NCI-H2196 treated with DMSO at 0.1 percent for 48 hours (cell line): Measurements from ENCODE around the gene NAAA.
"Not testable (repeated sequence)": the region's sequence is repeated elsewhere in the genome, so short reads cannot be mapped to it uniquely, and the experiment has no call there.

Source experiments
- DNase-seq: peaks from one replicate; lab custom pipeline; 2025; ENCODE audit not compliant: unreplicated experiment; lab: John Stamatoyannopoulos, UW

The NAAA gene

DNA sequence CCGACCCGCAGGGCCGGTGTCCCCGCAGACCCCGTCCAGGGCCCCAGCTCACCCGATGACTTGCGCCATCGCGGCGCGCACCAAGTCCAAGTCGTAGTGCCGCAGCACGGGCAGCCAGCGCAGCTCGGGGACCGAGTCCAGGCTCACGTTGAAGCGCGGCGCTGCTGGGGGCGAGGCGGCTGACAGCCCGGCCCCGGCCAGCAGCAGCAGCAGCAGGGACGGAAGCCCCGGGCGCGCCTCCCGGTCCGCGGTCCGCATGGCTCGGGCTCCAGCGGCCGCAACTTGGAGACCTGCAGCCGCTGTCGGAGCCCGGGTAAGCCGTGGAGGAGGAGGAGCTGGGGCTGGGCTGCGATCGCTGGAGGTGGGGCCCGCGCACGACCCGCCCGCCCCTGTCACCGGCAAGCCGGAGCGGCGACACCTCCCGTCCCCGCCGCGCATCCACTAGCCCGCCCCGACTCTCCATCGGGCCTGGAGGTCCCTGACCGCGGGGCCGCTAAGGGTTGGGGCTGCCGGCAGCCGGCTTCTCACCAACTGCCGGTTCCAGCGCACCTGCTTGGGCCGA, at the start of gene NAAA:
Gene NAAA, minus strand, starts transcription at position 322 of the 562 bp plus-strand sequence. Its CDS starts 64 bp downstream, at position 258.
- no peak for DNase-seq

DNA sequence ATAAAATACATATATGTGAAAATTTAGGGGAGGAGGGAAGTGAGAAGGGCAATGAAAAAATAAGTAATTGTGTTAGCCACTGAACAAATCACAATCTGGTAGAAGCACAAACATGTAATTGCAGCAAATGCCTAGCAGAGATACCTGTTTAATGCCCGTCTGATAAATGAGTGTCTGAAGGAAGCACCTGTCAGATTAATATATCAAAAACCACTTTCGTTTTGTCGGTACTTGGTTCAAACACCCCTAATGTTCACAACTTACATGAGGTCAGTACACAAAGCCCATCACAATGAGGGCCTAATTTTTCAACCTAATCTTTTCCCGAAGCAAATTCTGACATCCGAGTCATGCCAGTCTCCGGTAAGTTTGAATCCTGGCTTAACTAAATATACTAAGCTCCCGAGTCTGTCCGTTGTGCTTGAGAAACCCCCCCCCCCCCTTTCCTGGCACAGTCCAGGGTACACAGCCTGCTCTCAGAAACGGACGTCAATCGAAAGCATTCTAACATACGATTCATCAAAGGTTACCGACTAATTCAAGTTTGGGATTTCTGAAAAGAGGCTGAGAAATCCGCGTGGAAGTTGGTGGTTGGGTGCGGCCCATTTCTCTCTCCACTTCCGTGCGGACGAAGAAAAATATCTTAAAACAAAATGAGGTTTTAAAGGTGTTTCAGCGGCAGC, 49.2 kb upstream of the NAAA start:
- no peak for DNase-seq

DNA sequence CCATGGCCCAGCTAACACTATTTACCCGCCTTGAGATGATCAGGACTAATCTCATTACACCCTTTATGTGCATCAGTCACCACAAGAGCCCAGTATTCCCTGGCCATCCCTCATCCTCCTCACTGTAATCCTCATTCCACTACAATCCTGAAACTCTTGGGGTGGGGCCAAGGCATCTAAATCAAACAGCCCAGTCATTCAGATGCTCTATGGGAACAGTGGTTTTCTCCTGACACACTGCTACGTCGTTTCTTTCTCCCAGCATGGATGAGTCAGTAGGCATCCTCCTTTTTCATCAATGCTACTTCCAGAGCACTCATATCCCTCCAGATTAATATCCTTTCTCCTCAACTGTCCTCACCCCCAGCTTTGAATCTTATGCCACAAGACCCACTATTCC, 44.3 kb upstream of the NAAA start:
- DNase-seq = no peak

DNA sequence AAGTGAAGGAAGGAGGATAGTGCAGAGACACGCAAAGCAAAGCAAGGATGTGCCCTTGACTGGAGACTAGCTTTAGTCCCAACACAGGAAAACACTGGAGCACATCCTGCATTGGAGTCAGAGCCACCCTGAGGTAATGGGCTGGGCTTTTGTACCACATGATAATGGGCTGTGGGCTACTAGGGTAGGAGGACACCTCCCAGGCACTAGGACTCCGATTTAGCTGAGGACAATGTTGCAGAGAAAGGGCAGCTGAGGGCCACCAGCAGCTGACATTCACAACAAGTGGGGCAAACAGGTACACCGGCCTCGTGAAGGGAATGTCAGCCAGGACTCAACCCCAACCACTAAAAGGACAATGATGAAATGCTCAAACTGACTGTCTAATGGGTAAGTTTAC, 39.8 kb upstream of the NAAA start:
- no peak for DNase-seq

DNA sequence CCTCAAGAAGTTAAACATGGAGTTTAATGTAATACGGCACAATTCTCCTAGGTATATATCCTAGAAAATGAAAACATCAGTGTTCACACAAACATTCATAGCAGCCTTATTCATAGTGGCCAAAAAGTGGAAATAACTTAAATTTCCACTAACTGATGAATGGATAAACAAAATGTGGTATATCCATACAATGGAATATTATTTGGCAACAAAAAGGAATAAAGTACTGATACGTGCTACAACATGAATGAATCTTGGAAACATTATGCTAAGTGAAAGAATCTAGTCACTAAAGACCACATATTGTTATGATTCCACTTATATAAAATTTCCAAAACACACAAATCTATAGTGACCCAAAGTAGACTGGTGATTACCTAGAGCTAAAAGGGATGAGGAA, 35.4 kb upstream of the NAAA start:
- DNase-seq = no peak

DNA sequence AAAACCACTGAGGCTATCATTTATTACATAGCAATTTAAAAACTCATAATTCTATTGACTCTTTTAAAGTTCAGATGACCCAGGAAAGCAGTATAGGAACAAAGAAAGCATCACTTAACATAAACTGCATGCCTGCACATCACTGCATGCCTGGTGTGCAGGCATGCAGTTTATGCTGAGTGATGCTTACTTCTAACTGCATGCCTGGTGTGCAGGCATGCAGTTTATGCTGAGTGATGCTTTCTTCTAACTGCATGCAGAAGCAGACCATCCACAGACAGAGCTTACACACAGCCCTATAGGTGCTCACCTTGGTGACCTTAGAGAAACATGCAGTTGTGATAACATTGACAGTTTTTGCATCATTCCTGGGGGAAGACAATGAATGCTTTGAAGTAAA, 33.0 kb upstream of the NAAA start:
- DNase-seq = no peak

DNA sequence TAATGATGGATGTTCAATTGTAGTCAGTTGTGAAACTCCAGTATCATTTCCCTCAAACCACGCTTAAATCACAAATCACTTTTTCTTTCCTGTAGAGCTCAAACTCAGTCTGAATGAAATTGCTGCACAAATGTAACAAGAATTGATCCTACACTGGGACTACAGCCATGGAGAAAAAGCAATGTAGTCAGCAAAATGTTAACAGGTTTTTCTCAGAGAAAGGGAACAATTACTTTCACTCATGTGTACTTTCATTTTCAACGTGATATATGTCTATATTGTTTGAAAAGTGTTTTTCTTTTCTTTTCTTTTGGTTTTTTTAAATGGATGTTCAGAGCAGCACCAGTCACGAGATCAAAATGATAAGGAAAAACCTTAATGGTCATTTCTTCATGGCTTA, 27.3 kb upstream of the NAAA start:
- no peak for DNase-seq

DNA sequence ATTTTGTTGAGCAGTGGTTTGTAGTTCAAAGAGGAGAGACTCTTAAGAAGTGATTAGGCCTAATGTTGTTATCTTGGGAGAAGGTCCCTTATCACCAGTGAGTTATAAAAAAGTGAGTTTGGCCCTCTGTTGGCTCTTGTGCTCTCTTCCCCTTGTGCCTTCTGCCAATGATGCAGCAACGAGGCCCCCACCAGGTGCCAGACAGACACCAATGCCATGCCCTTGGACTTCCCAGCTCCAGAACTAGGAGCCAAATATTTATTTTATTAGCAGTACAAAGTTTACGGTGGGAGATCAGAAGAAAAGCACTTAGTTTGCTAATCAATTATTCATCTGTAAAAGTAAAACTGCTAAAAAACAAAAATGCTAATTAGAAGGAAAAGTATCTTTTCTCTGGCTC, 22.7 kb upstream of the NAAA start:
- DNase-seq = no peak

DNA sequence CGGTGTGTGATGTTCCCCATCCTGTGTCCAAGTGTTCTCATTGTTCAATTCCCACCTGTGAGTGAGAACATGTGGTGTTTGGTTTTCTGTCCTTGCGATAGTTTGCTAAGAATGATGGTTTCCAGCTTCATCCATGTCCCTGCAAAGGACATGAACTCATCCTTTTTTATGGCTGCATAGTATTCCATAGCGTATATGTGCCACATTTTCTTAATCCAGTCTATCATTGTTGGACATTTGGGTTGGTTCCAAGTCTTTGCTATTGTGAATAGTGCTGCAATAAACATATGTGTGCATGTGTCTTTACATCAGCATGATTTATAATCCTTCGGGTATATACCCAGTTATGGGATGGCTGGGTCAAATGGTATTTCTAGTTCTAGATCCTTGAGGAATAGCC, 21.3 kb upstream of the NAAA start:
- DNase-seq = not testable (repeated sequence)

DNA sequence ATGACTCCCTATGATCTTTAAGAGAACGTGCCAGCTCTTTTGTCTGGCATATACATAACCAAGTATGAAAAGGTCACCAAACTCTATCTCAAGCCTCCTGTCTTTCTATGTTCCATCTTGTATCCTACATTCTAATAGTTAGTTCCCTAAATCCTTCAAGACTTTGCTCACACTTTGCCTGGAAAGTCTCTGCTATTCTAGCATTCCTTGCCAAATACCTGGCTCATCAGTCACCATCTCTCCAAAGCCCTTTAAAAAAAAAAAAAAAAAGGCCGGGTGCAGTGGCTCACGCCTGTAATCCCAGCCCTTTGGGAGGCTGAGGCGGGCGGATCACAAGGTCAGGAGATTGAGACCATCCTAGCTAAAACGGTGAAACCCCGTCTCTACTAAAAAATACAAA, 17.7 kb upstream of the NAAA start:
- DNase-seq = not testable (repeated sequence)

DNA sequence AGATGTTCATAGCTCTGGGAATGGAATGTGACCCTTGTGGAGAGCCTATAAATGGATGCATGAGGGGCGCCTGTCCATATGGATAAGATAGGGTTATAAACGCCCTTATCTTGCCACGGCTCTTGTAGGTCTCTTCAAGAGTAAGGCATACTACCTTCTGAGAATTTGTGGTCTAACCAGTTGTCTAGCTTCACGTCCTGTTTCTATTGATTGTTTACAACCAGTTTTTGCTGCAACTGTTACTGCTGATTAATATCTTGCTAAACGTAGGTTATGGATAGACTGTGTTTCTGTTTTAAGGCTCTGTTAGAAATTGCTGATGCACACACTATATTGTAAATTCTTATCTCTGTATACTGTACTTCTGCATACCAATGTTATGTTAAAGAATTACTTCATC, 14.0 kb upstream of the NAAA start:
- not testable (repeated sequence) for DNase-seq

DNA sequence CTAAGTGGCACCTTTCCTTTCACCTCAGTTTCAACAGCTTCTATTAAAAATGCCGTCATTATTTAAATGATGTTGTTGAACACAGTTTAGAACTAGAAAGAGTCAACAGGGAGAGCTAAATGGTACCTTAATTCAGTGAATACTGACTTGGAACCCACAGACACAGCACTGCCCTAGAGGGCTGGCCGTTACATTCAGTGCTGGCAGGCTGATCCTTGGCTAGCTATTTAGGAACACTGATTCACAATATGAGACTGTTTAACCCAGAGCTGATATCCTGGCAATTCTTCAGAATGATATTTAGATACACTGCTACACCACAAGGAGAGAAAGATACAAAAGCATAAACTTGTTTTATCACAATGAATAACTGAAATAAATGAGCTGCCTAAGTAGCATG, 12.7 kb upstream of the NAAA start:
- DNase-seq = no peak

DNA sequence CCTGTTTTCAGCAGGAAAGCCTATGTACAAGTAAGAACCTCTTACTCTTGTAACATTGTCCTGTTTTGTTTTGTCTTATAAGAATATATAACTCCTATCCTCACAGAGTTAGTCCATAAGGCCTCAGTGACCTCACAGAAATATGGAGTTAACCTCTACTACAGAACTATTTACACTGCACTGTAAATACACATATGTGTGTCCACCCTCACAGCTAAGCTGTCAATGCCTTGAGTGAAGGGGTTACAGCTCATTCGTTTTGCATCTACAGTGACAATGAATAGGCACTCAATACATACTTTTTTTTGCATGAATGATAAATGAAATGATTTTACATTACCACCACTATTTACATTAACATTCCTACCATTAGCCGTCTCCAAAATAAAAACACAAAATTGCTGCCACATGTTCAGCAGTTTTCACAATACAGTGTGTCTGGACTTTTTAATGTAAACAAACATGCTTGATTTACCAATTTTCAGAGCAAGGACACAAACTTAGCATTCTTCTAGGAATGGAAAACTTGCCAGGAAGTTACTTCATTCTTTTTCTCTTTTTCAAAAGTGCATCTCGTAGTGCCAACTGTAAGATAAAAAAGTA, 9.5 kb upstream of the NAAA start:
- no peak for DNase-seq

DNA sequence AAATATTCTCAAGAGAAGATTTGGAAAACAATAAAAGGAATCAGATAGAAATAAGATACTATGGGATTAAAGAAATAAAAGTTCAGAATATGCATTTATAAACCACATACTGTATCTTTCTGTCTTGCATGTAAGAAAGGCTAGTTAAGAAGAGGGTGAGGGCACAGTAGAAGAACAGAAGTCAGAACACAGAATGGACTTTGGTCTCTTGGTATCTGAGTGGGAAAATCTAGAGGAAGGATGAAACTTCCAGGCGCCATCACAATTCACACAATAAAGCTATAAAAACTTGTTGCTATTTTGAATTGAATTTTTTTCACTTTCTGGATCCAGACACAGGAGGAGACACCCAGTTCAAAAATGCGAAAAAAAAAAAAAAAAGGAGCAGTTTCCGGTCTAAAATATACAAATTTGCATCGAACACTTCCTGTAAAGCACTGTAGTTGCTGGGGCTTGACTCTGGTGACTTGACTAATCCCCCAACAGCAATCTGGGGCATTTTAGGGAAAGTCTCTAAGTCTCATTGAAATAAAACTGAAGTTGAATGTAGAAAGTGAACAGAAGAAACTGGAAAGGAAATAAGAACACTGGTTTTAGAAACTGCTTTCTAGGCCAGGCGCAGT, 8.1 kb upstream of the NAAA start:
- DNase-seq = no peak

DNA sequence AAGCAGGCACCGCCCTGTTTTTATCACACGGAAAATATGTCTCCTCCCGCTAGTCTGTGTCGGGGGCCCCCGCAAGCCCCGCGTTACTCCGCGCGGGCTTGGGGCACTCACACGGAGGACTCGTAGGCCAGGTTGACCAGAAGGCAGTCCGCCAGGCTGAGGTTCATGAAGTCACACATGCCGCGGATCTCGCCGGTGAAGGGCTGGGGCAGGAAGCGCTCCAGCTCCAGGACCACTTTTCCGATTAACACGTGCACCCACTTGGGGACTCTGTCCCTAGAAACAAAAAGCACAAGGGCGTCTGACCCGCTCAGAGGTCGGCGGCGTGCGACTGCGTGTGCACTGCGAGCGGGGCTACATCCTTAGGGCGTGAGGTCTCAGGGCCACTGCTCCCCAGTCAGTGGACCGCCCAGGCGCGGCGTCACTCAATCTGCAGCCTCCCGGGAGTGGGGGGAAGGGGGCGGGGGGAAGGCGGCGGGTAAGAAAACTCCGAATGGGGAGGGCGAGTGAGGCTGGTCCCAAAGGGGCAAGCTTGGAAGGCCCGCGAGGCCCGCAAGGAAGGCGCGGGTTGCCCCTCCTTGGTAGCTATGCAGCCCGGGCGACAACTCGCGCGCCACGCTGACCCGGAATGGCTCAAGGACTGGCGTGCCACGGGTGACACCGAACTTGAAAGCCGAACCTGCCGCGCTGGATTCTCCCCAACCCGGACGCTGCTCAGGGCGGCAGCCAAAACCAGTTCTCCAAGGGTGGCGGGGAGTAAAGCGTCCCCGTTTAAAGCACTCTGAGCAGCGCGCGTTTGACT, 722 bp downstream of the NAAA start:
- no peak for DNase-seq

DNA sequence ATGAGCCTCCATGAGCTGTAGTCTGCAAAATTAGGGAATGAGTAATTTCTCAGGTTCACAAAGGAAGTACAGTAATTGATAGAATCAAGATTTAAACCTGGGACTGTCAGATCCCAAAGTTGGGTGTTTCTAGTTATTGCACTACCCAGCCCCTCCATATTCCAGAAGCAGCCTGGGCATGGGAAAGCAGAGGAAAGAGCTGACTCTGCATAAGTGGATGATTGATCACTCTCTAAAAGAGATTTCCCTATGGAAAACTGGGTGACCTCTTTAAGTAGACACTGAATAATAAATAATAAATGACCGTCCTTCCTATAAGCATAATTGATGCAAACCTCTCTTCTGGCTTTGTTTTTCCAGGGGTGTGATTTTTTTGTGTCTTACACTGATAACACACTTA, 5.2 kb downstream of the NAAA start:
- no peak for DNase-seq

DNA sequence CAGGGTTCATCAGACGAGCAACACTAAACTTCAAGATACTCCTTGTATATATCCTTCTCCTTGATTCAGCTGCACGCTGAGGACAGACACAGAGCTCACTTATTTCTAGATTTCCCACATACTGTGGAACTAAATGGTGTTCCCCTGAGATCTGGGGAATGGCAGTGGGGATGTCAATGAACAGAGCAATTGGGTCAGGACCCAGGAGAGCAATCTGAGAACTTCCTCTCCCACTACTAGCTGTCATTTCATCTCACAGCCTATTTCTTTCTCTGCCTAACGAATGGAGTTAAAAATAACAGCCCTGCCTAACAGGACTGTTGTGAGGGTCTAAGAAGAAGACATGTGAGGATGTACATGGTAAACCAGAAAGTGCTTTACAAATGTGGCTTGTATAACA, 10.7 kb downstream of the NAAA start:
- DNase-seq = no peak

DNA sequence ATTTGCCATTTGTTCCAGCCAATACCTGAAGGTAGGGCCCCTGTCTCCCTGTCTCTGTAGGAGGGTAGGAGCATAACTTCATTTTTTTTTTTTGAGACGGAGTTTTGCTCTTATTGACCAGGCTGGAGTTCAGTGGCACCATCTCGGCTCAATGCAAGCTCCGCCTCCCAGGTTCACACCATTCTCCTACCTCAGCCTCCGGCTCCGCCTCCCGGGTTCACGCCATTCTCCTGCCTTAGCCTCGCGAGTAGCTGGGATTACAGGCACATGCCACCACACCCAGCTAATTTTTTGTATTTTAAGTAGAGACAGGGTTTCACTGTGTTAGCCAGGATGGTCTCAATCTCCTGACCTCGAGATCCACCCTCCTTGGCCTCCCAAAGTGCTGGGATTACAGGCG, 15.9 kb downstream of the NAAA start:
- DNase-seq = not testable (repeated sequence)

DNA sequence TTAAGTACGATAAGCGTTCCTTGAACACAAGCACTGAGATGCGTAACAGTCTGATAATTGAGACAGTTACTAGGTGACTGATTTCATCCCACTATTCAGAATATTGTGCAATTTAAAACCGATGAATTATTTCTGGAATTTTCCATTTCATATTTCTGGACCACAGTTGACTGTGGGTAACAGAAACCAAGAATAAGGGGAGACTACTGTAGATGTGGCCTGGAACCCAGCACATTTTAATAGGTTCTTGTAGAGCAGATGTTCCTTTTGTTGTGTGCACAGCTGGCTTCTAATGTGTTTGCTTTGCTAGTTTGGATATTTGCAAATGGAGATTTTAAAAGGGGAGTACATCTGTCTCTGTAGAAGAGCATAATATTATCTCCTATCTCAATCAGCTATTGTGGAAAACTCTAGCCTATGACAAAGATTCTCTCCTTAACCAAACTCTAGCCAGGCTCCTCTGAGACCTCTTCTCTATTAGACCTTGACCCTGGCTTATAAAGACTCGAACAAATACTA, 16.4 kb downstream of the NAAA start:
- no peak for DNase-seq

DNA sequence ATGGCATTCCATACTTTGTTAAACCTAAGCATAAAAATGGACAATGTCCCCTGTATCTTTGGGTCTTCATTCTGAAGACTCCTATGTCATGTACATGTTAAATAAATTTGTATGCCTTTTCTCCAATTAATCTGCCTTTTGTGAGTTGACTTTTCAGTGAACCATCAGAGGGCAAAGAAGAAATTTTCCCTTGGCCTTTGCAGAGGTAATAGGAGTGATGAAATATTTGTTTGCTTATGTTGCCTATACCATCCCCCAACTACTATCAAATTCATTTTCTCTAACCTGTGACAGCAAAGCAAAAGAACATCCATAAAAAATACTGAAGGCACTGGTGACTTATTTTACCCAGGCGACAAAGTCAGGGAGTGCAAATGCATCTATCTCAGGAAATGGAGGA, 18.2 kb downstream of the NAAA start:
- DNase-seq = no peak

DNA sequence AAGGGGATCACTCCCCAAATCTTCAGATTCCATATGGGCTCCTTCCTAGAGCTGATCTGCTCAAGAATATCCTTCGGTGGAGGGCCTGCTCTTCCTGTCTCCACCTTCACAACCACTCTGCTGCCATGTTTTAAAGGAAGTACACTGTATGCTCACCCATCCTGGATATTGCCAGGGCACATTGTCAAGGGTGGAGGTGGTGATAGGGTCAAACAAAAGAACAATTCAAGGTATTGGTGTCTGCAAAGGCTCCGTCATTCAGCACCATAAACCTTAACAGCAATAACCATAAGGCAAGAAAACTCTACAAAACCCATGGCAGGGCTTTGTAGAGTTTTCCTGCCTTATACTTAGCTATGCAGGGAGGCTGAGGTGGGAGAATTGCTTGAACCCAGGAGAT, 18.9 kb downstream of the NAAA start:
- no peak for DNase-seq
